HT1080 (cell line): Measurements from ENCODE around the gene PIAS1. TPM values are rescaled to one million over a fixed set of nuclear protein-coding genes. Genes with fewer than 3 reads are reported as not detected.
"Not testable (repeated sequence)": the region's sequence is repeated elsewhere in the genome, so short reads cannot be mapped to it uniquely, and the experiment has no call there.

Experiments
- DNase-seq: peaks from one replicate; pipeline ENCODE4 v3.0.0-alpha.2; 2015; ENCODE audit warnings: low read depth
- total RNA-seq: library from RNA; depleted of rRNA; stranded (reverse); fragments of >200 nt; shearing (Covaris generic); gene quantifications from 2 replicates; pipeline ENCODE4 v1.2.3, GENCODE V29; 2014

PIAS1 gene
- total RNA-seq, 1 experiment from 2014 or later = 22.7 TPM

- DNase-seq = no peak
Observed at GRCh38 chr15:68034081-68034480, 20.0 kb upstream of the PIAS1 start.

- no peak for DNase-seq
Observed at GRCh38 chr15:68034719-68035293, 19.3 kb upstream of the PIAS1 start.

GRCh38 chr15:68038246-68038645 is 15.9 kb upstream of the PIAS1 start:
- no peak for DNase-seq

- no peak for DNase-seq
Observed at GRCh38 chr15:68040144-68040543, 14.0 kb upstream of the PIAS1 start.

- no peak for DNase-seq
Observed at GRCh38 chr15:68042156-68042854, 11.8 kb upstream of the PIAS1 start.

GRCh38 chr15:68042855-68043222 is 11.3 kb upstream of the PIAS1 start:
- DNase-seq = no peak

- DNase-seq = no peak
Observed at GRCh38 chr15:68045289-68046265, 8.5 kb upstream of the PIAS1 start.

- no peak for DNase-seq
Observed at GRCh38 chr15:68047826-68048225, 6.3 kb upstream of the PIAS1 start.

GRCh38 chr15:68051109-68051508 is 3.0 kb upstream of the PIAS1 start:
- DNase-seq = no peak

GRCh38 chr15:68051907-68052306 is 2.2 kb upstream of the PIAS1 start:
- no peak for DNase-seq

GRCh38 chr15:68052431-68052830 is 1.7 kb upstream of the PIAS1 start:
- DNase-seq = no peak

GRCh38 chr15:68053001-68053400 is 1.1 kb upstream of the PIAS1 start:
- no peak for DNase-seq

GRCh38 chr15:68054628-68055223 is 611 bp downstream of the PIAS1 start:
- no peak for DNase-seq

- DNase-seq = peak; percentile 51
Observed at GRCh38 chr15:68055224-68055705, 1.1 kb downstream of the PIAS1 start.

- no peak for DNase-seq
Observed at GRCh38 chr15:68056097-68056865, 2.2 kb downstream of the PIAS1 start.

- DNase-seq = no peak
Observed at GRCh38 chr15:68057034-68057433, 2.9 kb downstream of the PIAS1 start.

GRCh38 chr15:68057758-68058157 is 3.6 kb downstream of the PIAS1 start:
- no peak for DNase-seq

- DNase-seq = not testable (repeated sequence)
Observed at GRCh38 chr15:68058970-68059369, 4.9 kb downstream of the PIAS1 start.

GRCh38 chr15:68059630-68060029 is 5.5 kb downstream of the PIAS1 start:
- no peak for DNase-seq

- no peak for DNase-seq
Observed at GRCh38 chr15:68061171-68061570, 7.1 kb downstream of the PIAS1 start.

- DNase-seq = no peak
Observed at GRCh38 chr15:68061602-68062001, 7.5 kb downstream of the PIAS1 start.
